HG02981 (cell line): Measurements from ENCODE around the gene GSTO2.

Source experiments
- ATAC-seq: cut with Tn5 transposase; IDR thresholded peaks from one replicate; pipeline ENCODE4 v1.9.1; 2021; ENCODE audit warnings: mild to moderate bottlenecking, moderate library complexity; ENCODE audit not compliant: unreplicated experiment

Gene GSTO2

GRCh38 chr10:104279550-104280259 is 10.7 kb downstream of the GSTO2 start:
- no peak for ATAC-seq

- no peak for ATAC-seq
Measured at GRCh38 chr10:104281694-104282093, 12.7 kb downstream of the GSTO2 start.

GRCh38 chr10:104284846-104285245 is 15.9 kb downstream of the GSTO2 start:
- no peak for ATAC-seq

- ATAC-seq: no peak
Measured at GRCh38 chr10:104286939-104287338, 18.0 kb downstream of the GSTO2 start.

- no peak for ATAC-seq
Measured at GRCh38 chr10:104288355-104288754, 19.4 kb downstream of the GSTO2 start.

GRCh38 chr10:104291439-104291951 is 22.5 kb downstream of the GSTO2 start:
- peak; percentile 99 for ATAC-seq

- ATAC-seq: no peak
Measured at GRCh38 chr10:104293011-104293410, 24.0 kb downstream of the GSTO2 start.

- ATAC-seq: no peak
Measured at GRCh38 chr10:104293781-104294321, 24.9 kb downstream of the GSTO2 start.

- no peak for ATAC-seq
Measured at GRCh38 chr10:104296687-104297436, 27.9 kb downstream of the GSTO2 start.

GRCh38 chr10:104297697-104298660 is 29.0 kb downstream of the GSTO2 start:
- ATAC-seq: no peak

GRCh38 chr10:104299031-104299904 is 30.3 kb downstream of the GSTO2 start:
- ATAC-seq: no peak

GRCh38 chr10:104300002-104300735 is 31.2 kb downstream of the GSTO2 start:
- no peak for ATAC-seq

- ATAC-seq: no peak
Measured at GRCh38 chr10:104300736-104301292, 31.8 kb downstream of the GSTO2 start.

- no peak for ATAC-seq
Measured at GRCh38 chr10:104301907-104302690, 33.1 kb downstream of the GSTO2 start.

GRCh38 chr10:104303594-104304355 is 34.8 kb downstream of the GSTO2 start:
- ATAC-seq: no peak

- no peak for ATAC-seq
Measured at GRCh38 chr10:104304356-104304745, 35.4 kb downstream of the GSTO2 start.

- ATAC-seq: no peak
Measured at GRCh38 chr10:104304927-104305326, 35.9 kb downstream of the GSTO2 start.
